Vagina (tissue), 2 donors: ENCODE measurements around the gene FAM43B.

ENCODE experiments used
- POLR2AphosphoS5 ChIP-seq, 2 donors: sonication (generic); formaldehyde crosslinking; IDR thresholded peaks; one replicate each; pipeline ENCODE4 v1.9.0; 2017; ENCODE audit warnings: antibody characterized with exemption in 2 of 2, mild to moderate bottlenecking in 2 of 2, low read depth in 1 of 2; ENCODE audit not compliant: insufficient read depth in 1 of 2
- TF ChIP-seq, protein P1 (sequence below), 3 experiments: fragments of 450-650 bp in 2 of 3; fragments of 200-600 bp in 1 of 3; sonication (generic) in 1 of 3; IDR thresholded peaks; one replicate each; pipeline ENCODE4 v1.5.1; 2017 to 2019; ENCODE audit warnings: antibody characterized with exemption in 3 of 3, mild to moderate bottlenecking in 2 of 3, moderate library complexity in 2 of 3

GRCh38 chr1:20565234-20565633 lies 12.9 kb downstream of the FAM43B start:
- TF ChIP-seq, protein P1, sequence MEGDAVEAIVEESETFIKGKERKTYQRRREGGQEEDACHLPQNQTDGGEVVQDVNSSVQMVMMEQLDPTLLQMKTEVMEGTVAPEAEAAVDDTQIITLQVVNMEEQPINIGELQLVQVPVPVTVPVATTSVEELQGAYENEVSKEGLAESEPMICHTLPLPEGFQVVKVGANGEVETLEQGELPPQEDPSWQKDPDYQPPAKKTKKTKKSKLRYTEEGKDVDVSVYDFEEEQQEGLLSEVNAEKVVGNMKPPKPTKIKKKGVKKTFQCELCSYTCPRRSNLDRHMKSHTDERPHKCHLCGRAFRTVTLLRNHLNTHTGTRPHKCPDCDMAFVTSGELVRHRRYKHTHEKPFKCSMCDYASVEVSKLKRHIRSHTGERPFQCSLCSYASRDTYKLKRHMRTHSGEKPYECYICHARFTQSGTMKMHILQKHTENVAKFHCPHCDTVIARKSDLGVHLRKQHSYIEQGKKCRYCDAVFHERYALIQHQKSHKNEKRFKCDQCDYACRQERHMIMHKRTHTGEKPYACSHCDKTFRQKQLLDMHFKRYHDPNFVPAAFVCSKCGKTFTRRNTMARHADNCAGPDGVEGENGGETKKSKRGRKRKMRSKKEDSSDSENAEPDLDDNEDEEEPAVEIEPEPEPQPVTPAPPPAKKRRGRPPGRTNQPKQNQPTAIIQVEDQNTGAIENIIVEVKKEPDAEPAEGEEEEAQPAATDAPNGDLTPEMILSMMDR (IDR thresholded peaks at IDR 0.05) = no peak
- no peak for TF ChIP-seq POLR2AphosphoS5 (IDR thresholded peaks at IDR 0.05; ENCODE audit: insufficient read depth in 1 of 2, low read depth in 1 of 2)
